MCF 10A (cell line): ENCODE measurements around the gene HSPA12A. TPM values are rescaled to one million over a fixed set of nuclear protein-coding genes. Genes with fewer than 3 reads are reported as not detected.

Source experiments
- BruUV-seq: library from RNA; stranded (reverse); fragments of 400-500 nt; replicated peaks from 2 replicates; lab custom pipeline; 2021; lab: Mats Ljungman, UMichigan
- CTCF ChIA-PET: fragments of 300-600 bp; sonication (Branson Sonifier 250); formaldehyde crosslinking; extraction: SDS; loops from one replicate; lab custom pipeline; 2021; ENCODE audit warnings: antibody characterized with exemption, inconsistent platforms; lab: Yijun Ruan, JAX
- POLR2A ChIA-PET: fragments of 300-600, 350-650 bp; sonication (Branson Sonifier 250); formaldehyde crosslinking; extraction: SDS; loops from one replicate; lab custom pipeline; 2020; ENCODE audit warnings: antibody characterized with exemption, inconsistent platforms; lab: Yijun Ruan, JAX
- DNase-seq: peaks from one replicate; pipeline ENCODE4 v3.0.0-alpha.2; 2018; ENCODE audit not compliant: unreplicated experiment
- H3K27ac Mint-ChIP-seq: one replicate; pipeline ENCODE4 v1.8.0; 2022; ENCODE audit warnings: mild to moderate bottlenecking, low read depth, mixed read lengths; ENCODE audit not compliant: unreplicated experiment
- H3K27me3 Mint-ChIP-seq: one replicate; pipeline ENCODE4 v1.8.0; 2022; ENCODE audit warnings: mixed read lengths; ENCODE audit not compliant: insufficient read depth, unreplicated experiment
- H3K36me3 Mint-ChIP-seq: one replicate; pipeline ENCODE4 v1.8.0; 2022; ENCODE audit warnings: mild to moderate bottlenecking, moderate library complexity, mixed read lengths; ENCODE audit not compliant: insufficient read depth, unreplicated experiment
- H3K4me1 Mint-ChIP-seq: one replicate; pipeline ENCODE4 v1.8.0; 2022; ENCODE audit warnings: mixed read lengths; ENCODE audit not compliant: insufficient read depth, unreplicated experiment
- H3K4me3 Mint-ChIP-seq: one replicate; pipeline ENCODE4 v1.8.0; 2022; ENCODE audit warnings: mild to moderate bottlenecking, moderate library complexity, mixed read lengths; ENCODE audit not compliant: unreplicated experiment
- H3K9me3 Mint-ChIP-seq: one replicate; pipeline ENCODE4 v1.8.0; 2022; ENCODE audit warnings: mixed read lengths; ENCODE audit not compliant: unreplicated experiment
- intact Hi-C: fragments of 100-400 bp; cut with micrococcal nuclease; formaldehyde crosslinking; loops from 2 replicates; pipeline ENCODE4 v1.14.1; 2022
- total RNA-seq: library from RNA; stranded (reverse); gene quantifications from 2 replicates; pipeline ENCODE4 v1.2.3, GENCODE V29; 2022
- TF ChIP-seq, protein P1 (sequence below): fragments of 200-600 bp; IDR thresholded peaks from one replicate; pipeline ENCODE4 v1.8.0; 2022; ENCODE audit warnings: antibody characterized with exemption, mild to moderate bottlenecking; ENCODE audit not compliant: unreplicated experiment

HSPA12A gene
- total RNA-seq, 1 experiment from 2014 or later = 9.1 TPM

DNA sequence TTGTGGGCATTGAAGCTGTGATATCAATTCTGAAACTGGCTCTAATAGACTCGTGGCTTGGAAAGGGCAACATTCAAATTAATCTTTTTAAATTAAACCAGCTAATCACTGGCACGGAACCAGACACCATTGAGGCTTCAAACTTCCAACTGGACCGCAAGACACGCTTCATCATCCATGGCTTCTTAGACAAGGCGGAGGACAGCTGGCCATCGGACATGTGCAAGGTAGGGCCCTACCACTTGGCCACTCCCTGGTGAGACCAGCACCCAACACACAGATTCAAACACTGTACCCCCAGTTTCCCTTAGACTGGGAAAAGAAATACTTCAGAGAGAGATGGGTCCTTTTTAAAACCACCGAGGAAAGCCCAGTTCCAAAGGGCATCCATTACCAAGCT is 116.5 kb downstream of the HSPA12A start:
- POLR2A ChIA-PET = interaction anchor here (0.7 kb wide), 1 partner anchor 101 kb away, joined by 3 read pairs; no protein-coding TSS in a partner anchor
- intact Hi-C loops = loop anchor here (5.0 kb wide), 1 partner anchor 551 kb away; no protein-coding TSS in a partner anchor

DNA sequence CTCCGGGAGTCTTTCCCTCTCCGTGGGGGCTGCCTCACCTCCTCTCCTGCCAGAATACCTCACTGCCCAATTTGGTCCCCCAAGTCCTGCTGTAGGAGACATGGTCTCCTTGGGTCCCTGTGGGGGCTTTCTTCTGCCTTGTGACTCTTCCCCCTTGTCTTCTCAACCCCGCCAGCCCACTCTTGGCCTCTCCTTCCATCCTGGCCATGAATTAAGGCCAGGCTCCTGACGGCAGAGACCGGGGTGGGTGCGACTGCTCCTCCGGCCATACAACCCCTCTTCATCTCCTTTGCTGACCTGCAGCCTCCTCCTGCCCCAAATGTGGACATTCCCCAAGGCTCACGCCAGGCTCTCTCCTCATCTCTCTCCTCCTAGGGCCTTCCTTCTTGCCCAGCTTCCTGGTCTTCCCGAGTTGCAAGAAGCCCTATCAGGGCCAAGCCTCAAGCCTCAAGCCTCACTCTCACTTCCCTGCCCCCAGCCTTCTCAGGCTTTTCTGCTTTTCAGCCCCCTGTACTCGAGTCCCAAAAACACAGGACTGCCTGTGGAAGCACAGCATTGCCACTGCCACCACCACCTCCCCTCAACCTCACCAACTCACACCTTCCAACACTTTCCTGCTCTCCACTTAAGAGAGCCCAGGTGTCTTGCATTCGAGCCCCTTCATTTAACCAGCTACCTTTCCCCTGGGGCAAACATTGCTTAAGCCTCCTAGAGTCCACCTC is 120.3 kb downstream of the HSPA12A start:
- H3K27ac Mint-ChIP-seq = no peak overlapping the region
- DNase-seq = no peak
- no peaks in the 10 kb centered on the region for H3K4me1 Mint-ChIP-seq
- no peaks in the 10 kb centered on the region for H3K9me3 Mint-ChIP-seq
- peaks cover 16% of the 10 kb centered on the region for H3K27me3 Mint-ChIP-seq
- BruUV-seq = no TSS peak
- H3K4me3 Mint-ChIP-seq = no peak overlapping the region
- ChIA-PET POLR2A (interaction anchor here (0.7 kb wide), 1 partner anchor 141 kb away, joined by 3 read pairs; no protein-coding TSS in a partner anchor), CTCF (no interaction called here)
- TF ChIP-seq, protein P1, sequence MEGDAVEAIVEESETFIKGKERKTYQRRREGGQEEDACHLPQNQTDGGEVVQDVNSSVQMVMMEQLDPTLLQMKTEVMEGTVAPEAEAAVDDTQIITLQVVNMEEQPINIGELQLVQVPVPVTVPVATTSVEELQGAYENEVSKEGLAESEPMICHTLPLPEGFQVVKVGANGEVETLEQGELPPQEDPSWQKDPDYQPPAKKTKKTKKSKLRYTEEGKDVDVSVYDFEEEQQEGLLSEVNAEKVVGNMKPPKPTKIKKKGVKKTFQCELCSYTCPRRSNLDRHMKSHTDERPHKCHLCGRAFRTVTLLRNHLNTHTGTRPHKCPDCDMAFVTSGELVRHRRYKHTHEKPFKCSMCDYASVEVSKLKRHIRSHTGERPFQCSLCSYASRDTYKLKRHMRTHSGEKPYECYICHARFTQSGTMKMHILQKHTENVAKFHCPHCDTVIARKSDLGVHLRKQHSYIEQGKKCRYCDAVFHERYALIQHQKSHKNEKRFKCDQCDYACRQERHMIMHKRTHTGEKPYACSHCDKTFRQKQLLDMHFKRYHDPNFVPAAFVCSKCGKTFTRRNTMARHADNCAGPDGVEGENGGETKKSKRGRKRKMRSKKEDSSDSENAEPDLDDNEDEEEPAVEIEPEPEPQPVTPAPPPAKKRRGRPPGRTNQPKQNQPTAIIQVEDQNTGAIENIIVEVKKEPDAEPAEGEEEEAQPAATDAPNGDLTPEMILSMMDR = no peak
- H3K36me3 Mint-ChIP-seq = no peaks in the 10 kb centered on the region
- intact Hi-C loops = no loop called here

More for the DNA sequence above, 116.5 kb downstream of the HSPA12A start:
- TF ChIP-seq, protein P1 = no peak
- Mint-ChIP-seq H3K27me3 (peaks cover 16% of the 10 kb centered on the region), H3K4me1 (no peaks in the 10 kb centered on the region), H3K4me3 (no peak overlapping the region), H3K27ac (no peak overlapping the region), H3K9me3 (no peaks in the 10 kb centered on the region), H3K36me3 (no peaks in the 10 kb centered on the region)
- no peak for DNase-seq
- no TSS peak for BruUV-seq
- CTCF ChIA-PET = interaction anchor here (0.7 to 3.7 kb wide), 5 partner anchors 8 to 173 kb away, joined by 3 to 38 read pairs (median 4); no protein-coding TSS in a partner anchor

DNA sequence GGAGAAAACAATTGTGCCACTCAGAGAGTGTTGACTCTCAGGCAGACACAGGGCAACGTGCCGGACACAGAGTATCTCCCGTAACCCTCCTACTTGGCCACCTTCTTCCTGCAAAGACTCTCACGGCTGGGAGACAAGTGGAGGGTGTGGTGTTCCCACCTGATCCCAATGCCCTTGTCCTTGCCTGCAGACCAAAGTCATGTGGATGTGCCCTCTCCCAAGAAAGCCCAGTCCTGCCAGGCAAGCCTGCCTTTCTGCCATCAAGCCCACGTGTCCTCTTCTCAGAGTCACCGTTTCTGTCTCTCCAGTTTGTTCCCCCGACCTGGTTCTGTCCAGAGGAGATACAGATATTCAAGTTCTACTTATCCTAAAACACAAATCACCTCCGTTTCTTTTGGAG is 120.9 kb downstream of the HSPA12A start:
- Mint-ChIP-seq H3K27ac (no peak overlapping the region), H3K9me3 (no peaks in the 10 kb centered on the region), H3K4me1 (no peaks in the 10 kb centered on the region), H3K36me3 (no peaks in the 10 kb centered on the region), H3K27me3 (peaks cover 16% of the 10 kb centered on the region), H3K4me3 (no peak overlapping the region)
- no peak for DNase-seq
- no TSS peak for BruUV-seq
- intact Hi-C loops = no loop called here
- ChIA-PET POLR2A (no interaction called here), CTCF (no interaction called here)
- TF ChIP-seq, protein P1 = no peak

Other genes starting within 250 kb of the HSPA12A start
- not detected in 2 replicates for gene PNLIP, start 196.6 kb downstream of the HSPA12A start, total RNA-seq
- gene PNLIPRP1, start 151.6 kb downstream of the HSPA12A start, total RNA-seq = not detected in 2 replicates
- gene PNLIPRP2, start 121.6 kb downstream of the HSPA12A start, total RNA-seq = not detected in 2 replicates
- gene ENO4, start 106.9 kb upstream of the HSPA12A start, total RNA-seq = 0.15 TPM in 1 of 2 replicates, not detected in the other